Measurements from ENCODE around the gene DNAH11. TPM values are rescaled to one million over a fixed set of nuclear protein-coding genes. Genes with fewer than 3 reads are reported as not detected.

Gene DNAH11
- total and polyA plus RNA-seq, 2 of the 4 experiments (the other 2 are of a cell fraction), result not detected

GRCh38 chr7:21867226-21867625, 324.4 kb downstream of the DNAH11 start:
- dilution Hi-C loops (cut with HindIII; ENCODE audit: low sequenced_read_pairs, unreplicated experiment) (no loop called here), intact Hi-C loops (cut with micrococcal nuclease) (no loop called here), in situ Hi-C loops (cut with MboI; ENCODE audit: low sequenced_read_pairs) (no loop called here)
- no peak for ATAC-seq (ENCODE audit: low read depth)
- H3K23ac ChIP-seq (ENCODE audit: low read depth, low read length), result no peak overlapping the region
- H2BK20ac ChIP-seq (ENCODE audit: low read depth, low read length), result no peak overlapping the region
- H3K4me1 ChIP-seq (ENCODE audit: control insufficient read depth, insufficient read depth, low read length), result no peaks in the 10 kb centered on the region
- no TSS peak for BruUV-seq (replicated peaks)
- H3K9me3 ChIP-seq (ENCODE audit: control insufficient read depth, insufficient read depth, low read length), result no peaks in the 10 kb centered on the region
- no peaks in the 10 kb centered on the region for H4K20me1 ChIP-seq (ENCODE audit: insufficient read depth, low read length)
- no peaks in the 10 kb centered on the region for H3K36me3 ChIP-seq (ENCODE audit: control insufficient read depth, insufficient read depth, low read length)
- H4K91ac ChIP-seq (ENCODE audit: insufficient read depth, low read depth, low read length), result no peak overlapping the region
- H3K56ac ChIP-seq (ENCODE audit: extremely low read depth, insufficient read depth, low read length), result no peak overlapping the region
- TF ChIP-seq MXI1 (IDR thresholded peaks at IDR 0.05; ENCODE audit: borderline replicate concordance, low read depth, low read length), result no peak
- TF ChIP-seq NFE2L2 (IDR thresholded peaks at IDR 0.05; ENCODE audit: low read depth, low read length), result no peak
- TF ChIP-seq USF2 (IDR thresholded peaks at IDR 0.05; ENCODE audit: low read depth, low read length), result no peak
- no peak for TF ChIP-seq CTCF (conservative IDR thresholded peaks at IDR 0.05; ENCODE audit: low read depth, low read length)
- TF ChIP-seq MAZ (IDR thresholded peaks at IDR 0.05; ENCODE audit: borderline replicate concordance, low read depth, low read length), result no peak
- TF ChIP-seq CHD1 (IDR thresholded peaks at IDR 0.05; ENCODE audit: low read depth, low read length), result no peak
- TF ChIP-seq SMC3 (IDR thresholded peaks at IDR 0.05; ENCODE audit: low read depth, low read length), result no peak
- TF ChIP-seq RFX5 (IDR thresholded peaks at IDR 0.05; ENCODE audit: low read depth, low read length), result no peak
- TF ChIP-seq BHLHE40 (IDR thresholded peaks at IDR 0.05; ENCODE audit: low read depth, low read length), result no peak
- no peak for TF ChIP-seq ELK1 (IDR thresholded peaks at IDR 0.05; ENCODE audit: borderline replicate concordance, low read depth, low read length)
- TF ChIP-seq POLR2A (IDR thresholded peaks at IDR 0.05; ENCODE audit: low read depth, low read length), result no peak
- TF ChIP-seq MAFK (IDR thresholded peaks at IDR 0.05; ENCODE audit: low read depth, low read length), result no peak
- TF ChIP-seq FOS (IDR thresholded peaks at IDR 0.05; ENCODE audit: low read depth, low read length), result no peak
- TF ChIP-seq RAD21 (IDR thresholded peaks at IDR 0.05; ENCODE audit: low read length), result no peak
- no peak for TF ChIP-seq RCOR1 (IDR thresholded peaks at IDR 0.05; ENCODE audit: insufficient replicate concordance, low read length)
- TF ChIP-seq CEBPB (IDR thresholded peaks at IDR 0.05; ENCODE audit: low read depth, low read length), result no peak
- H4K8ac ChIP-seq (ENCODE audit: low read depth in 2 of 2, low read length in 2 of 2), result no peak overlapping the region
- H2AK9ac ChIP-seq (replicated peaks; ENCODE audit: low read depth, low read length, poor library complexity), result no peak overlapping the region
- H3K4ac ChIP-seq (ENCODE audit: low read depth, low read length), result no peak overlapping the region
- no peak overlapping the region for H3K27ac ChIP-seq (ENCODE audit: insufficient read depth, low read length)
- no peak for DNase-seq
- H4K5ac ChIP-seq (ENCODE audit: low read depth, low read length), result no peak overlapping the region
- no peak overlapping the region for H3K14ac ChIP-seq (replicated peaks; ENCODE audit: low read depth, low read length)
- CTCF ChIA-PET, result no interaction called here
- H3K4me3 ChIP-seq (ENCODE audit: insufficient read depth, low read depth, low read length), result no peak overlapping the region
- H3K18ac ChIP-seq (ENCODE audit: low read depth, low read length), result no peak overlapping the region
- POLR2A ChIA-PET (ENCODE audit: unreplicated experiment), result no interaction called here
- H3K9me1 ChIP-seq (ENCODE audit: insufficient read depth, low read length), result no peaks in the 10 kb centered on the region
- no peak overlapping the region for H2AFZ ChIP-seq (replicated peaks; ENCODE audit: low read length, poor library complexity)
- no peaks in the 10 kb centered on the region for H3K79me1 ChIP-seq (ENCODE audit: low read depth in 1 of 2, low read length in 2 of 2)
- no peak overlapping the region for H3K4me2 ChIP-seq (ENCODE audit: low read depth, low read length)
- H2AK5ac ChIP-seq (ENCODE audit: low read depth, low read length), result no peak overlapping the region
- H3K9ac ChIP-seq (ENCODE audit: low read depth, low read length), result no peak overlapping the region
- H3K27me3 ChIP-seq (ENCODE audit: control insufficient read depth, insufficient read depth, low read length), result no peaks in the 10 kb centered on the region
- H2BK120ac ChIP-seq (ENCODE audit: low read depth, low read length), result no peak overlapping the region
- H2BK5ac ChIP-seq (ENCODE audit: low read depth, low read length, poor library complexity, severe bottlenecking), result no peak overlapping the region
- no peak overlapping the region for H2BK15ac ChIP-seq (ENCODE audit: low read depth, low read length)

Data from IMR-90 (cell line).